ENCODE results near the gene XKRX.

XKRX gene

GRCh38 chrX:100946299-100946927 is 17.7 kb upstream of the XKRX start:
- no peak overlapping the region for H2AFZ ChIP-seq
- no peaks in the 10 kb centered on the region for H3K9me3 ChIP-seq (ENCODE audit: control insufficient read depth, low read length)
- H3K36me3 ChIP-seq (ENCODE audit: control insufficient read depth, insufficient read depth, low read length), result no peaks in the 10 kb centered on the region
- no peak overlapping the region for H3K9ac ChIP-seq
- no peaks in the 10 kb centered on the region for H3K27me3 ChIP-seq (ENCODE audit: control insufficient read depth, insufficient read depth, low read length)
- no peak overlapping the region for H3K27ac ChIP-seq
- H3K4me2 ChIP-seq (ENCODE audit: low read length), result no peak overlapping the region
- TF ChIP-seq, protein P1, sequence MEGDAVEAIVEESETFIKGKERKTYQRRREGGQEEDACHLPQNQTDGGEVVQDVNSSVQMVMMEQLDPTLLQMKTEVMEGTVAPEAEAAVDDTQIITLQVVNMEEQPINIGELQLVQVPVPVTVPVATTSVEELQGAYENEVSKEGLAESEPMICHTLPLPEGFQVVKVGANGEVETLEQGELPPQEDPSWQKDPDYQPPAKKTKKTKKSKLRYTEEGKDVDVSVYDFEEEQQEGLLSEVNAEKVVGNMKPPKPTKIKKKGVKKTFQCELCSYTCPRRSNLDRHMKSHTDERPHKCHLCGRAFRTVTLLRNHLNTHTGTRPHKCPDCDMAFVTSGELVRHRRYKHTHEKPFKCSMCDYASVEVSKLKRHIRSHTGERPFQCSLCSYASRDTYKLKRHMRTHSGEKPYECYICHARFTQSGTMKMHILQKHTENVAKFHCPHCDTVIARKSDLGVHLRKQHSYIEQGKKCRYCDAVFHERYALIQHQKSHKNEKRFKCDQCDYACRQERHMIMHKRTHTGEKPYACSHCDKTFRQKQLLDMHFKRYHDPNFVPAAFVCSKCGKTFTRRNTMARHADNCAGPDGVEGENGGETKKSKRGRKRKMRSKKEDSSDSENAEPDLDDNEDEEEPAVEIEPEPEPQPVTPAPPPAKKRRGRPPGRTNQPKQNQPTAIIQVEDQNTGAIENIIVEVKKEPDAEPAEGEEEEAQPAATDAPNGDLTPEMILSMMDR (IDR thresholded peaks at IDR 0.05), result no peak
- H3K79me2 ChIP-seq, result no peaks in the 10 kb centered on the region
- H3K4me1 ChIP-seq, result no peaks in the 10 kb centered on the region
- H3K4me3 ChIP-seq (ENCODE audit: low read depth, low read length), result no peak overlapping the region

DNA sequence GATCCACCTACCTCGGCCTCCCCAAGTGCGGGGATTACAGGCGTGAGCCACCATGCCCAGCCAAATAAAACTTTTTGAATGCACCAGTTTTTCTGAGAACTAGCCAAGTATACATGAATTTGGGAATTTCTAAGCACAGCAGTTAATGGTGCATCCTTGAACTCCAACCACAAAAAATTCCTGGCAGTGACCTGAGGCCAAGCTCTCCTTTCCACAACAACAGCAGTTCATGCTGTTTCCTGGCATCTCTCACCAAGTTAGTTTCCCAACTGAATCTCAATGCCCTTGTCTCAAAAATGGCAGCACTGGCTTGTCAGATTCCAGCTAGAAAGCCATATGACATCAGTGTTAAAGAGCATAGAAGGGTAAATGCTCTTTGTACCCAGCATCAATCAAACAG is 15.9 kb upstream of the XKRX start:
- Histone ChIP-seq H3K4me1 (no peaks in the 10 kb centered on the region), H3K4me2 (ENCODE audit: low read length) (no peak overlapping the region), H3K27me3 (ENCODE audit: control insufficient read depth, insufficient read depth, low read length) (no peaks in the 10 kb centered on the region), H3K4me3 (ENCODE audit: low read depth, low read length) (no peak overlapping the region), H3K36me3 (ENCODE audit: control insufficient read depth, insufficient read depth, low read length) (no peaks in the 10 kb centered on the region), H3K27ac (no peak overlapping the region), H3K79me2 (no peaks in the 10 kb centered on the region), H2AFZ (no peak overlapping the region), H3K9ac (no peak overlapping the region), H3K9me3 (ENCODE audit: control insufficient read depth, low read length) (no peaks in the 10 kb centered on the region)
- TF ChIP-seq, protein P1 (IDR thresholded peaks at IDR 0.05), result no peak

- no peaks in the 10 kb centered on the region for H3K27me3 ChIP-seq (ENCODE audit: control insufficient read depth, insufficient read depth, low read length)
- H2AFZ ChIP-seq, result no peak overlapping the region
- no peak overlapping the region for H3K4me3 ChIP-seq (ENCODE audit: low read depth, low read length)
- H3K9me3 ChIP-seq (ENCODE audit: control insufficient read depth, low read length), result no peaks in the 10 kb centered on the region
- TF ChIP-seq, protein P1 (IDR thresholded peaks at IDR 0.05), result no peak
- H3K4me1 ChIP-seq, result no peaks in the 10 kb centered on the region
- H3K79me2 ChIP-seq, result no peaks in the 10 kb centered on the region
- no peak overlapping the region for H3K9ac ChIP-seq
- no peaks in the 10 kb centered on the region for H3K36me3 ChIP-seq (ENCODE audit: control insufficient read depth, insufficient read depth, low read length)
- no peak overlapping the region for H3K27ac ChIP-seq
- no peak overlapping the region for H3K4me2 ChIP-seq (ENCODE audit: low read length)
These were observed 10.6 kb upstream of the XKRX start for GRCh38 chrX:100939333-100939732.

- no peak overlapping the region for H3K27ac ChIP-seq
- no peak overlapping the region for H3K4me2 ChIP-seq (ENCODE audit: low read length)
- H3K4me3 ChIP-seq (ENCODE audit: low read depth, low read length), result no peak overlapping the region
- no peak overlapping the region for H3K9ac ChIP-seq
- H3K27me3 ChIP-seq (ENCODE audit: control insufficient read depth, insufficient read depth, low read length), result no peaks in the 10 kb centered on the region
- H3K9me3 ChIP-seq (ENCODE audit: control insufficient read depth, low read length), result no peaks in the 10 kb centered on the region
- no peak overlapping the region for H2AFZ ChIP-seq
- TF ChIP-seq, protein P1 (IDR thresholded peaks at IDR 0.05), result no peak
- no peaks in the 10 kb centered on the region for H3K36me3 ChIP-seq (ENCODE audit: control insufficient read depth, insufficient read depth, low read length)
- H3K4me1 ChIP-seq, result no peaks in the 10 kb centered on the region
- no peaks in the 10 kb centered on the region for H3K79me2 ChIP-seq
These were observed 7.0 kb upstream of the XKRX start for GRCh38 chrX:100935767-100936166.

GRCh38 chrX:100931925-100932285 is 3.2 kb upstream of the XKRX start:
- H2AFZ ChIP-seq, result no peak overlapping the region
- H3K27ac ChIP-seq, result no peak overlapping the region
- TF ChIP-seq, protein P1 (IDR thresholded peaks at IDR 0.05), result no peak
- H3K4me3 ChIP-seq (ENCODE audit: low read depth, low read length), result no peak overlapping the region
- H3K36me3 ChIP-seq (ENCODE audit: control insufficient read depth, insufficient read depth, low read length), result no peaks in the 10 kb centered on the region
- no peaks in the 10 kb centered on the region for H3K27me3 ChIP-seq (ENCODE audit: control insufficient read depth, insufficient read depth, low read length)
- H3K79me2 ChIP-seq, result no peaks in the 10 kb centered on the region
- no peak overlapping the region for H3K4me2 ChIP-seq (ENCODE audit: low read length)
- no peaks in the 10 kb centered on the region for H3K4me1 ChIP-seq
- no peak overlapping the region for H3K9ac ChIP-seq
- no peaks in the 10 kb centered on the region for H3K9me3 ChIP-seq (ENCODE audit: control insufficient read depth, low read length)

Data from parathyroid adenoma (tissue), 2 donors.